ENCODE results near the gene BCAS1.

- TF ChIP-seq CTCF (IDR thresholded peaks at IDR 0.05) = no peak
- TF ChIP-seq USF2 (IDR thresholded peaks at IDR 0.05; ENCODE audit: borderline replicate concordance, low read depth, low read length) = no peak
- no peak for TF ChIP-seq EZH2phosphoT487 (IDR thresholded peaks at IDR 0.05; ENCODE audit: borderline replicate concordance, low read depth)
- no peak for TF ChIP-seq YY1 (IDR thresholded peaks at IDR 0.05; ENCODE audit: low read depth)
- TF ChIP-seq POLR2AphosphoS5 (IDR thresholded peaks at IDR 0.05; ENCODE audit: low read depth, low read length) = no peak
- TF ChIP-seq TAF1 (IDR thresholded peaks at IDR 0.05; ENCODE audit: borderline replicate concordance, low read depth, low read length) = no peak
- TF ChIP-seq SIN3A (IDR thresholded peaks at IDR 0.05; ENCODE audit: borderline replicate concordance, low read depth, low read length) = no peak
Observed at GRCh38 chr20:53939190-53939571, 131.2 kb downstream of the BCAS1 start.

Measured in SK-N-SH (cell line).